Measurements from ENCODE around the gene CNTRL. TPM values are rescaled to one million over a fixed set of nuclear protein-coding genes. Genes with fewer than 3 reads are reported as not detected.

Gene CNTRL
- polyA plus RNA-seq, 1 of the 3 experiments (the other 2 are of a cell fraction) = 3.6 TPM

- no peak overlapping the region for H3K4me3 ChIP-seq (ENCODE audit: low read depth in 2 of 2, low read length in 1 of 2)
- H4K20me1 ChIP-seq (ENCODE audit: insufficient read depth) = no peaks in the 10 kb centered on the region
- no peak overlapping the region for H3K27ac ChIP-seq (ENCODE audit: low read depth in 2 of 2, low read length in 1 of 2)
- H2AFZ ChIP-seq (ENCODE audit: low read depth) = no peak overlapping the region
- no peaks in the 10 kb centered on the region for H3K9me3 ChIP-seq
- H3K4me1 ChIP-seq (ENCODE audit: control insufficient read depth in 1 of 2, insufficient read depth in 2 of 2, low read depth in 1 of 2, low read length in 1 of 2) = peaks cover 0 to 6% of the 10 kb centered on the region in 2 experiments; a peak in 2 of 4 replicates
- CTCF ChIA-PET = interaction anchor here (1.0 kb wide), 2 partner anchors 16 to 194 kb away, joined by 3 read pairs; no protein-coding TSS in a partner anchor
- DNase-seq = no peak
- no peaks in the 10 kb centered on the region for H3K27me3 ChIP-seq (ENCODE audit: insufficient read depth)
- no peaks in the 10 kb centered on the region for H3K79me2 ChIP-seq (ENCODE audit: insufficient read depth)
- POLR2A ChIA-PET = no interaction called here
- TF ChIP-seq CTCF (IDR thresholded peaks at IDR 0.05) (no peak), FOSL2 (IDR thresholded peaks at IDR 0.05; ENCODE audit: borderline replicate concordance, low read depth) (no peak), IRF3 (IDR thresholded peaks at IDR 0.05; ENCODE audit: low read depth, low read length) (no peak), RAD21 (IDR thresholded peaks at IDR 0.05; ENCODE audit: low read length) (no peak), SMC3 (IDR thresholded peaks at IDR 0.05; ENCODE audit: low read depth, low read length) (no peak), YY1 (IDR thresholded peaks at IDR 0.05; ENCODE audit: low read depth) (no peak), TCF12 (IDR thresholded peaks at IDR 0.05) (no peak), ELF1 (IDR thresholded peaks at IDR 0.05) (no peak), EP300 (IDR thresholded peaks at IDR 0.05; ENCODE audit: borderline replicate concordance in 1 of 2, low read depth in 1 of 2, low read length in 1 of 2) (no peak), NRF1 (IDR thresholded peaks at IDR 0.05; ENCODE audit: low read depth, low read length) (no peak), FOXM1 (IDR thresholded peaks at IDR 0.05; ENCODE audit: low read depth) (no peak), GABPA (IDR thresholded peaks at IDR 0.05; ENCODE audit: low read depth) (no peak), NFIC (IDR thresholded peaks at IDR 0.05; ENCODE audit: borderline replicate concordance) (no peak), GATA2 (CRISPR knock-in tag; IDR thresholded peaks at IDR 0.05) (no peak), ZBTB33 (IDR thresholded peaks at IDR 0.05; ENCODE audit: borderline replicate concordance, low read depth) (no peak)
- no peaks in the 10 kb centered on the region for H3K36me3 ChIP-seq (replicated peaks in 1 of 2; ENCODE audit: control insufficient read depth in 1 of 2, insufficient read depth in 2 of 2, low read length in 1 of 2)
- peaks cover 9% of the 10 kb centered on the region for H3F3A ChIP-seq (replicated peaks; ENCODE audit: insufficient read depth)
- no peak overlapping the region for H3K4me2 ChIP-seq
- H3K9ac ChIP-seq = no peak overlapping the region
- WGBS (ENCODE audit: low lambda C conversion rate) = 52% methylated on average over 8 of the region's 8 CpGs
- H3K9me2 ChIP-seq = no peaks in the 10 kb centered on the region
Measured at GRCh38 chr9:121206516-121207370, 132.0 kb downstream of the CNTRL start.
